GM21529 (cell line): ENCODE measurements around the gene KRT33B.
"Not testable (repeated sequence)": the region's sequence is repeated elsewhere in the genome, so short reads cannot be mapped to it uniquely, and the experiment has no call there.

Source experiments
- ATAC-seq: cut with Tn5 transposase; IDR thresholded peaks from one replicate; pipeline ENCODE4 v1.9.1; 2021; ENCODE audit not compliant: unreplicated experiment

The KRT33B gene

GRCh38 chr17:41350381-41350878 lies 19.2 kb downstream of the KRT33B start, which contains the start of gene KRT33A:
Gene KRT33A, minus strand, starts transcription at chr17:41350828. Its CDS starts 61 bp downstream, at chr17:41350767.
- not testable (repeated sequence) for ATAC-seq

DNA sequence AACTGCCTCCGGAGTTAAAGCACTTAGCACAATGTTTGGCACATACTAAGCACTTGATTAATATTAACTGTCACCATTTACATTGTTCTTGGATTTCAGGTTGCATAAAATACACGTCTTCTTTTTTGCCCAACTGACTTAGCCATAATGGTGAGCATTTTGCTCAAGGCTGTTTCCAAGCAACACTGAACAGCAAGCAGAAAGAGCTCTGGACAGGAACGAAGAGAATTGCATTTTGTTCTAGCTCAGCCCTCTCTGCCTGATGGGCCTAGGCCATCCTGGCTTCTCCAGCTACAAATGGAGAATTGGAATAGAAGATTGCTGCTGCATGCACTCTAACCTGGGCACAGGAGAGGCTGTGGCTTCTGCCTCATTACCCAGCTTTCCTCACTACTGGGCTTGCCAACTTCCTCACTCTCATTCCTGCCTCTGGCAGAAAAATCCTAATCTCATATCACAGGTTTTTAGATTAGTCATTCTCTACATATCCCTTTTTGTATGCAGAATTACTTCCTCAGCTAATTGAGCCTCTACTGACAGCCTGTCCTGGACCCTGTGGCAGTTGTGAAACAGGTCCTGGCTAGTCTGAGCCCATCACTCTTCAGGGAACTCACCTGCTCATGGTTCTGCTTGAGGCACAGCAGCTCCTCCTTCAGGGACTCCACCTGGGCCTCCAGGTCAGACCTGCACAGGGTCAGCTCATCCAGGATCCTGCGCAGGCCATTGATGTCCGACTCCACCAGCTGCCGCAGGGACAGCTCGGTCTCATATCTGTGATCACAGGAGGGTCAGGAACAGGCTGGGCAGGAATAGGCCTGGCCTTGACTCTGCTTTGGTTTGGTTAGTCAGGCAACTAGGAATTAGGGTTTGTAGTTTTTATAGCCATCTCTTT lies 21.5 kb downstream of the KRT33B start:
- no peak for ATAC-seq

DNA sequence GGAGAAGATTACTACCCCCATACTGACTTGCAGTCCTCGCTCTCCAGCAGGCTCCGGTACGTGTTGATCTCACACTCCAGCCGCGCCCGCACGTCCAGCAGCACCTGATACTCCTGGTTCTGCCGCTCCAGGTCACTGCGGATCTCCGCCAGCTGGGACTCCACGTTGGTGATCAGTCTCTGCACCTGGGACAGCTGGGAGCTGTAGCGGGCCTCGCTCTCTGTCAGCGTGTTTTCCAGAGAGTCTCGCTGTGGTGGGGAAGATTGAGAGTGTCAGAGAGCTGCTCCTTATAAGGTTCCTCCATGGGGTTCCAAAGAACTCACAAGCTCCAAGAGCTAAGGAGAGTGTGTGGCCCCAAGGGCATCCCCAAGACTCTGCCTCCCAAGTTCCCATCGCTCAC lies 23.2 kb downstream of the KRT33B start:
- not testable (repeated sequence) for ATAC-seq

DNA sequence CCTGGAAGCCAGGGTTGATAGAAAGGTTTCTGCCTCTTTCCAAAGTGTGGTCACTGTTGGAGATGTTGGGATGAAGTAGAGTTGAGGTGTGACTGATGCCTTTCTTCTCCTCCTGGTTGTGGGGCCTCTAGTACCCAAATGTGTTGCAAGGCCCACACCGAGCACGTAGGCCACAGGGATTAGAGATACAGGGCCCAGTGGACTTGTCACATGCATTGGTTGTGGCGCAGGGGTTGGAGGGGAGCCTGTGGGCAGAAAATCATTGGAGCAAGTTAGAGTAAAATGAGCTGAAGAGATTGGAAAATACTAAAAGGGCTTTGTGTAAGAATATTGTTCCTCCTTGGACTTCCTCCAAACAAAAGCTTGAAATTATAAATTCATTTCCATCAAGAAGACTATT lies 23.6 kb downstream of the KRT33B start:
- no peak for ATAC-seq

GRCh38 chr17:41343029-41343428 lies 26.6 kb downstream of the KRT33B start:
- ATAC-seq, result no peak

DNA sequence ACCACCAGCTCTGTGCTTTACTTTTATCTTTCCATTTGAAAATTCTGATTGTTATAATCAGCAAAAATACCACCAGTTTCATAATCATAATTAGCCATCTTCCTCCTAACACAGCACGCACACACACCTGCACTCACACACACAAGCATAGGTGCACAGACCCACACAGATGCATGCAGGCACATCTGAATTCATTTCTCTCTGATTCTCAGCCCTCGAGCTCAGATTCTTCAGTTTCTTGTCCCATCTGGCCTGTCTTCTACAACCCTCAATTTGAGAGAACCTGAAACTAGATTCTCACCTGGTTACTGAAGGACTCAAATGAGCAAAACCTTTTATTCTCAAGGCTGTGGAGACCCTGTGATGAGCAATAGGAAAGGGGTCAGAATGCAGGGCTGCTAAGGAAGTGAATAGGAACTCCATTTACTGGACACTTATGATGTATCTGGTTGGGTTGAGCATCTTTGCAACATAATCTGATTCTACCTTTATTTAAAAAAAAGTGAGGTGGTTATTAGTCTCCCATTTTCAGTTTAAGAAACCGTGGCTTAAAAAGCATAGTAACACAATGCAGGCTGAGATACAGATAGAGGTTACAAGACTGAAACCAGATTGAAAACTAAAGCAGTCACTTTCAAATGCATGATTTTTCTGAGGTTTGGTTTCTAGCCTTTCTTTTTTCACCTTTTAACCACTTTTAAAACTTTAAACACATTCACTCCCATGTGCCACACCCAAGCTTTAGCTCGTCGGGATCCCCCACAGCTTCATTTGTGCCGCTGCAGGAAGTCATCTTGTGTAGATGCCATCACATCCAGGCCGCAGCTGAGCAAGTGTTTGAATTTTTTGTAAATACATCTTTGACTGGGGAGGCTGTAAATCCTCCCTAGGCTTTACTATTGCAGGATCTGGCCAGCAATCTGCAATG lies 28.4 kb downstream of the KRT33B start:
- no peak for ATAC-seq

- ATAC-seq, result no peak
Measured at GRCh38 chr17:41340494-41340893, 29.1 kb downstream of the KRT33B start.

DNA sequence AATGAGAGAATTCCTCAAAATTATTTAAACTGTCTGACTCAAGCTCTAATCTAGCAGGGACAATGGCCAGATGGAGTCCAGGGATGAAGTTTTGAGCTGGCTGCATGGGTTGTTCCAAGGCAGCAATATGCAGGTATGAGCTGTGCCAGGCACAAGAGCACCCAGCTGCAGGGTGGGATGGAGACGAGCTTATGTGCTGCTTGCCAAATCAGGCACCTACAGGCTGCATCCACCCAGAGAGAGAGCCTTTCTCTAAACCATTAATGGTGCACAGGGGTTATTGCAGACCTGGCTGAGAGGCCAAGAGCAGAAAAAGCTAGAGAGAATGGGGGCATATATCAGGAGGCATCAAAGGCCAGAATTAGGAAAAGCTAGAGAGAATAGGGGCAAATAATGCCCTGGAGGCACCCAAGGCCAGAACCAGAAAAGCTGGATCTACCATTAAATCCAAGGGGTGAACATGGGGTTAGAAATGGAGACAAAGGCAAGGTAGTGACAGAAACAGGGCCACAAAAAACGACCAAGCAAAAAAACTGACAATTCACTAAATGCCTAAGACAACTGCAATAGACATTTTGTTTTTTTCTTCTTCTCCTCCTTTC lies 29.9 kb downstream of the KRT33B start:
- no peak for ATAC-seq

- ATAC-seq, result no peak
Measured at GRCh38 chr17:41338961-41339485, 30.6 kb downstream of the KRT33B start.

DNA sequence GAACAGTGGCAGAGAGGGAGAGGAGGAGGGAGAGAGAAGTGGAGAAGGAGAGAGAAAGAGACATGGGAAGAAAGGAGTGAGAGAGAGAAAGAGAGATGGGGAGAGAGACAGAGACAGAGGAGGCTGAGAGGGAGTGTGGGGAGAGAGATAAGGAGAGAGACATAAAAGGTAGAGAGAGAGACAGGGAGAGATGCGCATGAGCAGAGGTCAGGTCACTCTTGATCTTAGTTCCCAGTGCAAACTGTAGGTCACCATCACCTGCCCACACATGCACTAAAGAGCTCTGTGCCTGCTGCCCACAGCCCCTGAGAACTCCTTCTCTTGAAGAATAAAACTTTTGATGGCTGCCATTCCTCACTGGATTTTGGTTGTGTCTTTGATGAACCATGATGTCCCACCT lies 33.9 kb downstream of the KRT33B start:
- no peak for ATAC-seq

DNA sequence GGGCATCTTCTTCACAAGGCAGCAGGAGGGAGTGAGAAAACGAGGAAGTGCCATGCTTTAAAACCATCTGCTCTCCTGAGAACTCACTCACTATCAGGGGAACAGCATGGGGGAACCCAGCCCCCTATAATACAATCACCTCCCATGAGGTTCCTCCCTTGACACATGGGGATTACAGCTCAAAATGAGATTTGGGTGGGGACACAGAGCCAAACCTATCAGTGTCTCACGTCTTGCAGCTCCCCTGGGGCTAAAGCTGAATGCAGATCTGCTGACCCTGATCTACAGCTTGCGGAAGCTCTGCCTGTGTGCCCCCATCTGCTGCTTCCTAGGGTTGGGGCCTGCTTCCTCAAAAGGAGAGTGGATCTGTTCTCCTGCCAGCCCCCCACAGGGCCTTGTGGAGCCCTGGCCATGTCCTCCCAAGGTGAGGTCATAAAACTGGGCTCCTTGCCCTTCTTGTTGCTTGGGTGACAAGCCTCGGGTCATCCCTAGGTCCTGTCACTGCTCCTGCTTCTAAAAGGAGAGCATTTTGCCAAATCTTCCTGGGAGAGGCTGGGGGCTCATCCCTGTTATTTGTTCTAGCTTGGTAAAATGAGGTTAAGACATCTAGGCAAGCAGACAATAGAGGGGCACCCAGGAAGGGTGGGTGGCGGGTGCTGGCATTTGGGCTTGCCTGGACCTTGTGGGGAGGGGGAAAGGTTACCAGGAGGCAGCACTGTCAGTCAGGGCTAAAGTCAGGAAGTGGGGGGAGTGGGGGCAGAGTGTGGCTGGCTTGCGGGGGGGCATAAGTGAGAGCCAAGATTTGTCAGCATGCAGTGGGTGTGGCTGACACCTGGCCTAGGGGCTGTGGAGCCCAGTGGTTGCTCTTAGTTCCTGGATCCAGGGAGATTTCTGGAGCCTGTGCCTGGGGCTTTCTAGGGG lies 35.0 kb downstream of the KRT33B start:
- no peak for ATAC-seq

- no peak for ATAC-seq
Measured at GRCh38 chr17:41333836-41334235, 35.8 kb downstream of the KRT33B start.

- no peak for ATAC-seq
Measured at GRCh38 chr17:41333098-41333497, 36.5 kb downstream of the KRT33B start.

- no peak for ATAC-seq
Measured at GRCh38 chr17:41332239-41332638, 37.4 kb downstream of the KRT33B start.

DNA sequence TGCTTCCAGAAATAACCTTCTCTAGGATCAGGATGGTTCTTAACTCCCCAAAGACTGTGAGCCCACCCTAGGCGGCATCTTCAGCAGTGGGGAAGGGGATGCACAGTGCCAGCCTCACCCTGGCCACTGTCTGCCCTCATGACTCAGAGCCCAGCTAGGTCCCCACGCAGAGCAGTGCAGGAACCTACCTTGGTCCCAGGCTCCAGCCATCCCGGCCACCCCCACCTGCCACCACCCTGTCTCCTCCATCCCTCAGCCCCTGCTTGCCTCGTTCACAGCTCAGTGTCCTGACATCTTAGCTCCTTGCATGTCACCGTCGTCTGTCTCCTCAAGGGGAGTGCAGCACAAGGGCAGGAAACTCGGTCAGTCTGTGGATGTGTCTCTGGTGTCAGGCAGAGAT lies 38.0 kb downstream of the KRT33B start:
- no peak for ATAC-seq

GRCh38 chr17:41329279-41329948 lies 40.2 kb downstream of the KRT33B start:
- no peak for ATAC-seq

GRCh38 chr17:41328207-41328606 lies 41.4 kb downstream of the KRT33B start:
- ATAC-seq, result no peak

GRCh38 chr17:41327411-41328120 lies 42.0 kb downstream of the KRT33B start:
- no peak for ATAC-seq
